Natural killer cell treated with Interleukin-12 subunit alpha and Interleukin-12 subunit beta and Interleukin-15 and Interleukin-18, amount 100 ng/mL, for 72 hours (primary cell): ENCODE measurements around the gene NCBP3. TPM values are rescaled to one million over a fixed set of nuclear protein-coding genes. Genes with fewer than 3 reads are reported as not detected.
A peak's percentile ranks its signal among the peaks of the same experiment; 100 is the strongest.

Experiments
- ATAC-seq, 2 donors: fragments of 150-1000 bp; cut with Tn5 transposase in 1 of 2; sonication (Bioruptor Pico), chemical (Tn5 transposase) in 1 of 2; 2 replicates each; pipeline ENCODE4 v1.10.0; 2021
- DNase-seq: peaks from one replicate; pipeline ENCODE4 v3.0.0; 2022; ENCODE audit warnings: low spot score
- H3K27ac Mint-ChIP-seq, 2 donors: 1 replicate in 1 of 2; 2 replicates in 1 of 2; pipeline ENCODE4 v1.8.0; 2022; ENCODE audit warnings: mixed read lengths in 2 of 2, mild to moderate bottlenecking in 1 of 2, moderate library complexity in 1 of 2
- H3K27me3 Mint-ChIP-seq, 2 donors: 1 replicate in 1 of 2; 2 replicates in 1 of 2; pipeline ENCODE4 v1.8.0; 2022; ENCODE audit warnings: mixed read lengths in 2 of 2
- H3K36me3 Mint-ChIP-seq: one replicate; pipeline ENCODE4 v1.8.0; 2022; ENCODE audit warnings: mixed read lengths
- H3K4me1 Mint-ChIP-seq, 2 donors: 1 replicate in 1 of 2; 2 replicates in 1 of 2; pipeline ENCODE4 v1.8.0; 2022; ENCODE audit warnings: low read depth in 2 of 2, mixed read lengths in 2 of 2, mild to moderate bottlenecking in 1 of 2
- H3K4me3 Mint-ChIP-seq: one replicate; pipeline ENCODE4 v1.8.0; 2022; ENCODE audit warnings: mixed read lengths
- H3K9me3 Mint-ChIP-seq: 2 replicates; pipeline ENCODE4 v1.8.0; 2022; ENCODE audit warnings: mixed read lengths
- total RNA-seq, 2 donors: library from RNA; stranded (reverse); gene quantifications; one replicate each; pipeline ENCODE4 v1.2.3, GENCODE V29; 2022

Gene NCBP3
- 10 to 100 TPM; 52.4 to 71.9 TPM for total RNA-seq

- H3K4me1 Mint-ChIP-seq, result peaks cover 22 to 32% of the 10 kb centered on the region in 2 donors
Observed at GRCh38 chr17:3845621-3846436, at the start of gene NCBP3. NCBP3 (minus strand) TSS chr17:3846246; CDS start chr17:3846223, 23 bp downstream.

GRCh38 chr17:3895354-3895753 lies 49.3 kb upstream of the NCBP3 start:
- DNase-seq (no peak), ATAC-seq (no peak)
- Mint-ChIP-seq H3K9me3 (no peaks in the 10 kb centered on the region), H3K36me3 (no peaks in the 10 kb centered on the region), H3K4me3 (no peak overlapping the region), H3K27ac (no peak overlapping the region), H3K27me3 (no peaks in the 10 kb centered on the region), H3K4me1 (peaks cover 16 to 25% of the 10 kb centered on the region in 2 donors)

More at GRCh38 chr17:3845621-3846436, at the start of gene NCBP3:
- Mint-ChIP-seq H3K36me3 (peaks cover 7% of the 10 kb centered on the region), H3K9me3 (no peaks in the 10 kb centered on the region), H3K4me3 (peak within 1 kb of the TSS; percentile 93), H3K27me3 (peaks cover 0 to 8% of the 10 kb centered on the region in 2 donors), H3K27ac (peak within 1 kb of the TSS; percentile 77 to 93)
- peak; percentile 93 for DNase-seq
- peak; percentile 99 for ATAC-seq

- no peak for DNase-seq
- Mint-ChIP-seq H3K27ac (no peak overlapping the region), H3K4me1 (peaks cover 16 to 26% of the 10 kb centered on the region in 2 donors), H3K36me3 (no peaks in the 10 kb centered on the region), H3K27me3 (no peaks in the 10 kb centered on the region), H3K9me3 (no peaks in the 10 kb centered on the region), H3K4me3 (no peak overlapping the region)
- ATAC-seq, result no peak
Observed at GRCh38 chr17:3894911-3895343, 48.9 kb upstream of the NCBP3 start.

- H3K4me1 Mint-ChIP-seq, result peaks cover 16 to 26% of the 10 kb centered on the region in 2 donors
Observed at GRCh38 chr17:3894188-3894587, 48.1 kb upstream of the NCBP3 start.

GRCh38 chr17:3893720-3894116 lies 47.7 kb upstream of the NCBP3 start:
- ATAC-seq (no peak), DNase-seq (no peak)
- Mint-ChIP-seq H3K4me1 (peaks cover 16 to 26% of the 10 kb centered on the region in 2 donors), H3K4me3 (peak overlapping the region; percentile 71), H3K9me3 (no peaks in the 10 kb centered on the region), H3K27ac (peak overlapping the region; percentile 51 to 63), H3K36me3 (no peaks in the 10 kb centered on the region), H3K27me3 (no peaks in the 10 kb centered on the region)

More at GRCh38 chr17:3894188-3894587, 48.1 kb upstream of the NCBP3 start:
- Mint-ChIP-seq H3K9me3 (no peaks in the 10 kb centered on the region), H3K27me3 (no peaks in the 10 kb centered on the region), H3K4me3 (peak overlapping the region; percentile 71), H3K27ac (peak overlapping the region; percentile 51 to 63), H3K36me3 (no peaks in the 10 kb centered on the region)
- DNase-seq (no peak), ATAC-seq (no peak)

- ATAC-seq, result peak; percentile 95 to 96
- no peaks in the 10 kb centered on the region for H3K36me3 Mint-ChIP-seq
- DNase-seq, result peak; percentile 95
- peak within 1 kb of the TSS; percentile 51 to 63 for H3K27ac Mint-ChIP-seq
- no peaks in the 10 kb centered on the region for H3K9me3 Mint-ChIP-seq
- H3K4me3 Mint-ChIP-seq, result peak within 1 kb of the TSS; percentile 71
- peaks cover 16 to 26% of the 10 kb centered on the region in 2 donors for H3K4me1 Mint-ChIP-seq
- no peaks in the 10 kb centered on the region for H3K27me3 Mint-ChIP-seq
Observed at GRCh38 chr17:3893003-3893719, 47.1 kb upstream of the NCBP3 start, which contains the start of gene CAMKK1. CAMKK1 (minus strand) TSS chr17:3893053; CDS start chr17:3885687, 7,366 bp downstream.

GRCh38 chr17:3892095-3892998 lies 46.3 kb upstream of the NCBP3 start:
- H3K27me3 Mint-ChIP-seq, result no peaks in the 10 kb centered on the region
- H3K27ac Mint-ChIP-seq, result no peak overlapping the region
- ATAC-seq (peak; percentile 43 to 44), DNase-seq (peak; percentile 72)
- H3K9me3 Mint-ChIP-seq, result no peaks in the 10 kb centered on the region
- peaks cover 16 to 30% of the 10 kb centered on the region in 2 donors for H3K4me1 Mint-ChIP-seq
- peak overlapping the region; percentile 59 for H3K4me3 Mint-ChIP-seq
- H3K36me3 Mint-ChIP-seq, result no peaks in the 10 kb centered on the region

GRCh38 chr17:3891626-3892094 lies 45.6 kb upstream of the NCBP3 start:
- Mint-ChIP-seq H3K4me3 (peak overlapping the region; percentile 59), H3K9me3 (no peaks in the 10 kb centered on the region), H3K27me3 (no peaks in the 10 kb centered on the region), H3K27ac (no peak overlapping the region), H3K36me3 (no peaks in the 10 kb centered on the region), H3K4me1 (peaks cover 22 to 36% of the 10 kb centered on the region in 2 donors)
- no peak for ATAC-seq
- DNase-seq, result no peak

- no peak overlapping the region for H3K27ac Mint-ChIP-seq
- H3K4me1 Mint-ChIP-seq, result peaks cover 22 to 41% of the 10 kb centered on the region in 2 donors
- H3K4me3 Mint-ChIP-seq, result peak overlapping the region; percentile 59
- ATAC-seq, result no peak
- DNase-seq, result no peak
- H3K36me3 Mint-ChIP-seq, result no peaks in the 10 kb centered on the region
- no peaks in the 10 kb centered on the region for H3K9me3 Mint-ChIP-seq
- no peaks in the 10 kb centered on the region for H3K27me3 Mint-ChIP-seq
Observed at GRCh38 chr17:3890878-3891219, 44.8 kb upstream of the NCBP3 start.

- no peak overlapping the region for H3K4me3 Mint-ChIP-seq
- no peak overlapping the region for H3K27ac Mint-ChIP-seq
- H3K36me3 Mint-ChIP-seq, result no peaks in the 10 kb centered on the region
- ATAC-seq (no peak), DNase-seq (no peak)
- peaks cover 22 to 41% of the 10 kb centered on the region in 2 donors for H3K4me1 Mint-ChIP-seq
- no peaks in the 10 kb centered on the region for H3K9me3 Mint-ChIP-seq
- H3K27me3 Mint-ChIP-seq, result no peaks in the 10 kb centered on the region
Observed at GRCh38 chr17:3890082-3890877, 44.2 kb upstream of the NCBP3 start.

GRCh38 chr17:3889325-3890012 lies 43.4 kb upstream of the NCBP3 start:
- Mint-ChIP-seq H3K4me3 (no peak overlapping the region), H3K27ac (no peak overlapping the region), H3K4me1 (peaks cover 22 to 41% of the 10 kb centered on the region in 2 donors), H3K27me3 (no peaks in the 10 kb centered on the region), H3K9me3 (no peaks in the 10 kb centered on the region), H3K36me3 (no peaks in the 10 kb centered on the region)
- ATAC-seq (no peak), DNase-seq (no peak)
